ENCODE data around the gene IFFO2. TPM values are rescaled to one million over a fixed set of nuclear protein-coding genes. Genes with fewer than 3 reads are reported as not detected.

The IFFO2 gene
- total and polyA plus RNA-seq, 2 donors (not counting 3 experiments of a cell fraction or from before 2014, with no cell fraction given) = 31.1 to 31.3 TPM

DNA sequence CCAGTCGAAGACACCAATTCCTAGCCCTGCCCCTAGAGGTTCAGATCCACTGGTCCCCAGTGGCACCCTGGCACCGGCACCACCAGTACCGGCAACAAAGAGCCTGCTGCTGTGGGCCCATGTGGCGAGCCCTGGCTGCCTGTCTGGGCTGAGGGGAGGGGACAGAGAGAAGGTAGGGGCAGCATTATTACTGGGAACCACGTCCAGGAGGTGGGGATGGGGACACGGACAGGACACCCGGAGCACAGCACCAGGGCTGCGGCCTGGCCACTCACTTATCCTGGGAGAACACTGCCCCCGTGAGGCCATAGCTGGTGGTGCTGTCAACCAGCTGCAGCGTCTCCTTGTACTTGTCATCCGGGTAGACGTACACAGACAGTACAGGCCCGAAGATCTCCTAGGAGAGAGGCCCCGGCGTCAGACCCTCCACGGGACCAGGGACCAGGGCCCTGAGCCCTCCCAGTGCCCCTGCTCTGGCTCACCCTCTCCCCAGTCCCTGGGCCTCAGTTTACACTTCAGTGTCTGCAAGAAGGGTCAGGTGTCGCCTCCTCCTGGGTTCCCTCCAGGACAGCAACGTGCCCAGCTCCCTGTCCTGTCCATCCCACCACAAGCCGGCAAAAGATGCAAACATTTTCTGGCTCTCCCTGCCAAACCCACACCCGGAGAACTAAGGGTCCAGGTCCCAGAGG lies 81.2 kb downstream of the IFFO2 start:
- Histone ChIP-seq H3K9me3 (replicated peaks; ENCODE audit: control insufficient read depth, insufficient read depth, low read length) (no peaks in the 10 kb centered on the region), H3K4me1 (ENCODE audit: control insufficient read depth, extremely low read depth, insufficient read depth, low read length) (no peaks in the 10 kb centered on the region), H3K27me3 (ENCODE audit: control insufficient read depth in 2 of 2, insufficient read depth in 2 of 2, low read length in 2 of 2) (no peaks in the 10 kb centered on the region), H4K20me1 (replicated peaks; ENCODE audit: control insufficient read depth, extremely low read depth, insufficient read depth, low read length) (no peaks in the 10 kb centered on the region), H3K9me1 (replicated peaks; ENCODE audit: control insufficient read depth, extremely low read depth, insufficient read depth, low read length) (no peaks in the 10 kb centered on the region), H2AFZ (ENCODE audit: low read depth, low read length) (no peak overlapping the region), H3K27ac (ENCODE audit: insufficient read depth, low read depth, low read length) (no peak overlapping the region), H3K4me2 (ENCODE audit: insufficient read depth, low read length) (no peak overlapping the region), H3K9ac (replicated peaks; ENCODE audit: extremely low read depth, insufficient read depth, low read length) (no peak overlapping the region), H3K36me3 (ENCODE audit: control insufficient read depth in 2 of 2, extremely low read depth in 1 of 2, insufficient read depth in 2 of 2, low read length in 2 of 2) (peaks cover 0 to 4% of the 10 kb centered on the region in 2 experiments), H3K79me2 (ENCODE audit: control insufficient read depth, insufficient read depth, low read length) (no peaks in the 10 kb centered on the region), H3K4me3 (replicated peaks in 1 of 3; ENCODE audit: insufficient read depth in 1 of 3, low read depth in 1 of 3, low read length in 3 of 3) (no peak overlapping the region)
- ChIA-PET POLR2A (no interaction called here), CTCF (interaction anchor here (0.5 to 7.2 kb wide), 30 partner anchors 9 to 1372 kb away, joined by 3 to 127 read pairs (median 4); no protein-coding TSS in a partner anchor)
- FAIRE-seq = peak; percentile 88
- dilution Hi-C loops (cut with MboI; ENCODE audit: extremely low pct_ligation_motif_present, low sequenced_read_pairs) = no loop called here
- DNase-seq (ENCODE audit: low read depth, low spot score) = peak; percentile 77
- TF ChIP-seq GATA2 (IDR thresholded peaks at IDR 0.05; ENCODE audit: insufficient read depth, insufficient read length, low read depth, low read length) = no peak
- TF ChIP-seq, protein P1, sequence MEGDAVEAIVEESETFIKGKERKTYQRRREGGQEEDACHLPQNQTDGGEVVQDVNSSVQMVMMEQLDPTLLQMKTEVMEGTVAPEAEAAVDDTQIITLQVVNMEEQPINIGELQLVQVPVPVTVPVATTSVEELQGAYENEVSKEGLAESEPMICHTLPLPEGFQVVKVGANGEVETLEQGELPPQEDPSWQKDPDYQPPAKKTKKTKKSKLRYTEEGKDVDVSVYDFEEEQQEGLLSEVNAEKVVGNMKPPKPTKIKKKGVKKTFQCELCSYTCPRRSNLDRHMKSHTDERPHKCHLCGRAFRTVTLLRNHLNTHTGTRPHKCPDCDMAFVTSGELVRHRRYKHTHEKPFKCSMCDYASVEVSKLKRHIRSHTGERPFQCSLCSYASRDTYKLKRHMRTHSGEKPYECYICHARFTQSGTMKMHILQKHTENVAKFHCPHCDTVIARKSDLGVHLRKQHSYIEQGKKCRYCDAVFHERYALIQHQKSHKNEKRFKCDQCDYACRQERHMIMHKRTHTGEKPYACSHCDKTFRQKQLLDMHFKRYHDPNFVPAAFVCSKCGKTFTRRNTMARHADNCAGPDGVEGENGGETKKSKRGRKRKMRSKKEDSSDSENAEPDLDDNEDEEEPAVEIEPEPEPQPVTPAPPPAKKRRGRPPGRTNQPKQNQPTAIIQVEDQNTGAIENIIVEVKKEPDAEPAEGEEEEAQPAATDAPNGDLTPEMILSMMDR (IDR thresholded peaks at IDR 0.05; ENCODE audit: extremely low read depth in 1 of 2, insufficient read depth in 1 of 2, low read depth in 1 of 2, low read length in 2 of 2) = peak; percentile 88 to 97
- intact Hi-C loops (cut with micrococcal nuclease) = loop anchor here (1.0 to 10.0 kb wide), 3 partner anchors 55 to 1210 kb away; no protein-coding TSS in a partner anchor
- BruUV-seq (replicated peaks) = no TSS peak

DNA sequence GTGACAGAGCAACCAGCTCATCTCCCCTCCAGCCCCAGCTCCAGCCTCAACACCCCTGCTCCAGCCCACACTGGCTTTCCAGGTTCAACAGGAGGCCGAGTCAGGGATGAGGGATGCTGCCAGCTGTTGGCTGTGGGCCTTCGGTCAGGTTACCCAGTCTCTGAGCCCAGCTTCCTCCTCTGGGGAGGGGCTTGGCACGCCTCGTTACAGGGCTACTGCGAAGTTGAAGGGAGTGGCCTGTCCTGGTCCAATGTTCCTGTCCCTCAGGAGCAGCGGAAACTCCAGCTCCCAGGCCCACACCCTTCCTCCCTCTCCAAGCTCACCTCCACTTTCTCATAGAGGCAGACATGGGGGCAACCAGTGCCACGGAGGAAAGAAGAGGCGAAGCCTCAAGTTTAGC lies 81.9 kb downstream of the IFFO2 start:
- no peak overlapping the region for H3K4me3 ChIP-seq (replicated peaks in 1 of 3; ENCODE audit: insufficient read depth in 1 of 3, low read depth in 1 of 3, low read length in 3 of 3)

More for the DNA sequence above, 81.9 kb downstream of the IFFO2 start:
- intact Hi-C loops (cut with micrococcal nuclease) = loop anchor here (10.0 kb wide), 1 partner anchor 1210 kb away; no protein-coding TSS in a partner anchor
- DNase-seq (ENCODE audit: low read depth, low spot score) = no peak
- TF ChIP-seq MYC (IDR thresholded peaks at IDR 0.05; ENCODE audit: low read depth, low read length) (no peak), GATA2 (IDR thresholded peaks at IDR 0.05; ENCODE audit: insufficient read depth, insufficient read length, low read depth, low read length) (no peak), POLR2AphosphoS5 (IDR thresholded peaks at IDR 0.05; ENCODE audit: insufficient read depth, low read depth, low read length) (no peak), JUN (IDR thresholded peaks at IDR 0.05; ENCODE audit: borderline replicate concordance, insufficient read depth, insufficient read length, low read depth) (no peak), POLR2A (IDR thresholded peaks at IDR 0.05; ENCODE audit: low read depth, low read length) (no peak), FOS (IDR thresholded peaks at IDR 0.05; ENCODE audit: borderline replicate concordance, insufficient read depth, low read length) (no peak), EZH2 (IDR thresholded peaks at IDR 0.05; ENCODE audit: borderline replicate concordance, low read depth, low read length, severe bottlenecking) (no peak)
- TF ChIP-seq, protein P2, sequence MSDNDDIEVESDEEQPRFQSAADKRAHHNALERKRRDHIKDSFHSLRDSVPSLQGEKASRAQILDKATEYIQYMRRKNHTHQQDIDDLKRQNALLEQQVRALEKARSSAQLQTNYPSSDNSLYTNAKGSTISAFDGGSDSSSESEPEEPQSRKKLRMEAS (IDR thresholded peaks at IDR 0.05; ENCODE audit: insufficient read depth, insufficient read length) = no peak
- TF ChIP-seq, protein P1 (IDR thresholded peaks at IDR 0.05; ENCODE audit: extremely low read depth in 1 of 2, insufficient read depth in 1 of 2, low read depth in 1 of 2, low read length in 2 of 2) = no peak
- no peaks in the 10 kb centered on the region for H4K20me1 ChIP-seq (replicated peaks; ENCODE audit: control insufficient read depth, extremely low read depth, insufficient read depth, low read length)
- H3K9me1 ChIP-seq (replicated peaks; ENCODE audit: control insufficient read depth, extremely low read depth, insufficient read depth, low read length) = no peaks in the 10 kb centered on the region
- no peak overlapping the region for H3K27ac ChIP-seq (ENCODE audit: insufficient read depth, low read depth, low read length)
- H3K4me1 ChIP-seq (ENCODE audit: control insufficient read depth, extremely low read depth, insufficient read depth, low read length) = no peaks in the 10 kb centered on the region
- FAIRE-seq = no peak
- dilution Hi-C loops (cut with MboI; ENCODE audit: extremely low pct_ligation_motif_present, low sequenced_read_pairs) = no loop called here
- ChIA-PET CTCF (interaction anchor here (0.7 to 7.2 kb wide), 11 partner anchors 9 to 1372 kb away, joined by 3 to 127 read pairs (median 7); no protein-coding TSS in a partner anchor), POLR2A (no interaction called here)
- peaks cover 0 to 4% of the 10 kb centered on the region in 2 experiments for H3K36me3 ChIP-seq (ENCODE audit: control insufficient read depth in 2 of 2, extremely low read depth in 1 of 2, insufficient read depth in 2 of 2, low read length in 2 of 2)
- no peaks in the 10 kb centered on the region for H3K79me2 ChIP-seq (ENCODE audit: control insufficient read depth, insufficient read depth, low read length)
- no peaks in the 10 kb centered on the region for H3K9me3 ChIP-seq (replicated peaks; ENCODE audit: control insufficient read depth, insufficient read depth, low read length)
- H3K9ac ChIP-seq (replicated peaks; ENCODE audit: extremely low read depth, insufficient read depth, low read length) = no peak overlapping the region
- H2AFZ ChIP-seq (ENCODE audit: low read depth, low read length) = no peak overlapping the region
- no peaks in the 10 kb centered on the region for H3K27me3 ChIP-seq (ENCODE audit: control insufficient read depth in 2 of 2, insufficient read depth in 2 of 2, low read length in 2 of 2)
- no peak overlapping the region for H3K4me2 ChIP-seq (ENCODE audit: insufficient read depth, low read length)
- BruUV-seq (replicated peaks) = no TSS peak
